Nephron (organoid): Measurements from ENCODE around the gene NPBWR2.

Experiments
- H3K27ac Mint-ChIP-seq, 3 experiments: 2 replicates each; pipeline ENCODE4 v1.8.0; 2020; ENCODE audit warnings: mixed read lengths in 3 of 3, mild to moderate bottlenecking in 2 of 3, moderate library complexity in 1 of 3
- H3K27me3 Mint-ChIP-seq: 2 replicates; pipeline ENCODE4 v1.8.0; 2021; ENCODE audit warnings: low read depth, mild to moderate bottlenecking, moderate library complexity, mixed read lengths
- H3K36me3 Mint-ChIP-seq: 2 replicates; pipeline ENCODE4 v1.8.0; 2020; ENCODE audit warnings: low read depth, mixed read lengths
- H3K4me1 Mint-ChIP-seq: 2 replicates; pipeline ENCODE4 v1.8.0; 2020; ENCODE audit warnings: mixed read lengths
- H3K4me3 Mint-ChIP-seq, 3 experiments: 2 replicates each; pipeline ENCODE4 v1.8.0; 2020; ENCODE audit warnings: mild to moderate bottlenecking in 3 of 3, mixed read lengths in 3 of 3, moderate library complexity in 2 of 3
- H3K9me3 Mint-ChIP-seq: 2 replicates; pipeline ENCODE4 v1.8.0; 2020; ENCODE audit warnings: mixed read lengths
- CTCF ChIP-seq, 3 experiments: fragments of 200-600 bp; sonication (generic); IDR thresholded peaks; one replicate each; pipeline ENCODE4 v1.5.0; 2021; ENCODE audit warnings: antibody characterized with exemption in 3 of 3; ENCODE audit not compliant: unreplicated experiment in 3 of 3

NPBWR2 gene

GRCh38 chr20:64153410-64153809 lies 46.0 kb upstream of the NPBWR2 start:
- Mint-ChIP-seq H3K4me1 (no peaks in the 10 kb centered on the region), H3K9me3 (no peaks in the 10 kb centered on the region), H3K27me3 (peaks cover 19% of the 10 kb centered on the region), H3K4me3 (no peak overlapping the region), H3K36me3 (no peaks in the 10 kb centered on the region), H3K27ac (no peak overlapping the region)
- TF ChIP-seq CTCF (IDR thresholded peaks at IDR 0.05; ENCODE audit: unreplicated experiment in 3 of 3) = no peak

- Mint-ChIP-seq H3K27ac (no peak overlapping the region), H3K4me3 (no peak overlapping the region), H3K9me3 (no peaks in the 10 kb centered on the region), H3K27me3 (peaks cover 24% of the 10 kb centered on the region), H3K36me3 (no peaks in the 10 kb centered on the region), H3K4me1 (no peaks in the 10 kb centered on the region)
- TF ChIP-seq CTCF (IDR thresholded peaks at IDR 0.05; ENCODE audit: unreplicated experiment in 3 of 3) = no peak
Observed at GRCh38 chr20:64152906-64153305, 45.5 kb upstream of the NPBWR2 start.

GRCh38 chr20:64151633-64152530 lies 44.5 kb upstream of the NPBWR2 start:
- H3K27ac Mint-ChIP-seq = no peak overlapping the region
- no peaks in the 10 kb centered on the region for H3K36me3 Mint-ChIP-seq
- H3K27me3 Mint-ChIP-seq = peaks cover 24% of the 10 kb centered on the region
- H3K9me3 Mint-ChIP-seq = no peaks in the 10 kb centered on the region
- H3K4me1 Mint-ChIP-seq = no peaks in the 10 kb centered on the region
- TF ChIP-seq CTCF (IDR thresholded peaks at IDR 0.05; ENCODE audit: unreplicated experiment in 3 of 3) = no peak
- no peak overlapping the region for H3K4me3 Mint-ChIP-seq

- no peaks in the 10 kb centered on the region for H3K4me1 Mint-ChIP-seq
- H3K36me3 Mint-ChIP-seq = no peaks in the 10 kb centered on the region
- H3K4me3 Mint-ChIP-seq = no peak overlapping the region
- no peak overlapping the region for H3K27ac Mint-ChIP-seq
- peaks cover 24% of the 10 kb centered on the region for H3K27me3 Mint-ChIP-seq
- no peak for TF ChIP-seq CTCF (IDR thresholded peaks at IDR 0.05; ENCODE audit: unreplicated experiment in 3 of 3)
- H3K9me3 Mint-ChIP-seq = no peaks in the 10 kb centered on the region
Observed at GRCh38 chr20:64150756-64151632, 43.6 kb upstream of the NPBWR2 start.

- no peaks in the 10 kb centered on the region for H3K4me1 Mint-ChIP-seq
Observed at GRCh38 chr20:64149809-64150560, 42.6 kb upstream of the NPBWR2 start.

More at GRCh38 chr20:64149809-64150560, 42.6 kb upstream of the NPBWR2 start:
- TF ChIP-seq CTCF (IDR thresholded peaks at IDR 0.05; ENCODE audit: unreplicated experiment in 3 of 3) = no peak
- Mint-ChIP-seq H3K9me3 (peaks cover 2% of the 10 kb centered on the region), H3K4me3 (no peak overlapping the region), H3K27ac (no peak overlapping the region), H3K36me3 (no peaks in the 10 kb centered on the region), H3K27me3 (peaks cover 19% of the 10 kb centered on the region)
